NCI-H1105 treated with DMSO at 0.1 percent for 48 hours (cell line): Measurements from ENCODE around the gene KIAA0825.

ENCODE experiments used
- DNase-seq: peaks from one replicate; lab custom pipeline; 2025; lab: John Stamatoyannopoulos, UW

The KIAA0825 gene

GRCh38 chr5:94440015-94440414 lies 178.4 kb downstream of the KIAA0825 start:
- no peak for DNase-seq

- peak; percentile 4 for DNase-seq
Observed at GRCh38 chr5:94433397-94434163, 184.8 kb downstream of the KIAA0825 start.

GRCh38 chr5:94432499-94432898 lies 185.9 kb downstream of the KIAA0825 start:
- no peak for DNase-seq

- no peak for DNase-seq
Observed at GRCh38 chr5:94431696-94432095, 186.7 kb downstream of the KIAA0825 start.

- no peak for DNase-seq
Observed at GRCh38 chr5:94429566-94429965, 188.8 kb downstream of the KIAA0825 start.

- no peak for DNase-seq
Observed at GRCh38 chr5:94425396-94425795, 193.0 kb downstream of the KIAA0825 start.

- DNase-seq: no peak
Observed at GRCh38 chr5:94423411-94423810, 195.0 kb downstream of the KIAA0825 start.

GRCh38 chr5:94422812-94423211 lies 195.6 kb downstream of the KIAA0825 start:
- no peak for DNase-seq

- DNase-seq: no peak
Observed at GRCh38 chr5:94420885-94421284, 197.5 kb downstream of the KIAA0825 start.

- no peak for DNase-seq
Observed at GRCh38 chr5:94415798-94416197, 202.6 kb downstream of the KIAA0825 start.

- DNase-seq: no peak
Observed at GRCh38 chr5:94409440-94409839, 209.0 kb downstream of the KIAA0825 start.

- no peak for DNase-seq
Observed at GRCh38 chr5:94407023-94407422, 211.4 kb downstream of the KIAA0825 start.

- DNase-seq: no peak
Observed at GRCh38 chr5:94403483-94403882, 214.9 kb downstream of the KIAA0825 start.

GRCh38 chr5:94402096-94402495 lies 216.3 kb downstream of the KIAA0825 start:
- no peak for DNase-seq

- DNase-seq: no peak
Observed at GRCh38 chr5:94397508-94397907, 220.9 kb downstream of the KIAA0825 start.

- no peak for DNase-seq
Observed at GRCh38 chr5:94396687-94397086, 221.7 kb downstream of the KIAA0825 start.

GRCh38 chr5:94395468-94395867 lies 222.9 kb downstream of the KIAA0825 start:
- no peak for DNase-seq

- peak; percentile 38 for DNase-seq
Observed at GRCh38 chr5:94391996-94392395, 226.4 kb downstream of the KIAA0825 start.

GRCh38 chr5:94389515-94389899 lies 228.9 kb downstream of the KIAA0825 start:
- no peak for DNase-seq

- no peak for DNase-seq
Observed at GRCh38 chr5:94388773-94389514, 229.5 kb downstream of the KIAA0825 start.

- no peak for DNase-seq
Observed at GRCh38 chr5:94385767-94386166, 232.6 kb downstream of the KIAA0825 start.

- DNase-seq: no peak
Observed at GRCh38 chr5:94378062-94378461, 240.3 kb downstream of the KIAA0825 start.

GRCh38 chr5:94376672-94377345 lies 241.6 kb downstream of the KIAA0825 start:
- peak; percentile 50 for DNase-seq
